Activated CD8-positive, alpha-beta memory T cell treated with anti-CD3 and anti-CD28 coated beads for 4 hours (primary cell): ENCODE data around the gene CIC.

Experiments used
- DNase-seq, 2 donors: peaks; one replicate each; pipeline ENCODE4 v3.0.0-alpha.2; 2020; ENCODE audit warnings: low read depth in 2 of 2

CIC gene

GRCh38 chr19:42277821-42278451, 8.9 kb downstream of the CIC start:
- no peak for DNase-seq

GRCh38 chr19:42278452-42279154, 9.6 kb downstream of the CIC start:
- DNase-seq = no peak

DNA sequence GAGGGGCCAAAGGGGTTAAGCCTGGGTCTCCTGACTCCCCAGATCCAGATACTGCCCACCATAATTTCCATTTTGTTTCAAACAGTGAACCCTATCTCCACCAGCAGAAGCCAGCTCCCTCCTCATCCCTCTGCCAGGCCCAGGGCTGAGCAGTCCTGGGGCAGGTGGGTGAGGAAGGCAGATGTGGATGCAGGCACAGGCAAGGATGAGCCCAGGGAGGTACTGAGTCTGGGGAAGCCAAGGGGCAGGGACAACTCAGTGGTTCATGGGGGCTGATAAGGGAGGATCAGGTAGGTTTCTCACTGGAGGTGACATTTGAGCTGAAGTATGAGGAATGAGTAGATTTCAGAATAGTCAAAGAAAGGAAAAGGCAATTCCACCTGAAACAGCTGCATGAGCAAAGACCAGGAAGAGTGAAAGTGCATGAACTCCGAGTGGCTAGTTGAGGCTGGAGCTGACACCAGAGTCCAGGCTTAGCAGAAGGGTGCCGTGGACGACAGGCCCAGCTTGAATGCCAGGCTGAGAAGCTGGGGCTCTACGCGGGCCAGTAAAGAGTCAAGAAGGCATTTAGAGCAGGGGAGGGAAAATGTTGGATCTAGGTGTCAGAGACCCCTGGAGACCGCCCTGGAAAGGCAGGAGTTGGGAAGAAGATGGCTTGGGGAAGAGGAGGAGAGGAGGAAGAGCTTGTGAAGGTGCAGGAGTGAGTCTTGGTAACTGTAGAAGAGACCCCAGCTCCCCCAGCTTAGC, 10.3 kb downstream of the CIC start:
- no peak for DNase-seq

- DNase-seq = peak; percentile 64 to 73
Measured at GRCh38 chr19:42279902-42280814, 11.1 kb downstream of the CIC start.

DNA sequence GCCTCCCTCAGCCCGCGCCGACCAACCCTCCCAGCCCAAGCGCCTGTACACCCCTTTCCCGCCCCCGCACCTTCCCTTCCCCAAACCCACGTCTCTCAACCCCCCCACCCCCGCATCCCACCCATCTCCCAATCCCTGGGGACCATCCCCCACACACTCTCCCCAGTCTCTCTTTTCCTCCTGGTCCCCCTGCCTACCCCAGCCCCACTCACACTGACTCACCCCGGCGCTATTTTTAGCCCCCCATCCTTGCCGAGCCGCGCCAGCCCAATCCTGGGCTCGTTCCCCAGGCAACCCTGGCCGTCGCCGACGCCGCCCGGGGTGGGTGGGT, 11.7 kb downstream of the CIC start:
- no peak for DNase-seq

DNA sequence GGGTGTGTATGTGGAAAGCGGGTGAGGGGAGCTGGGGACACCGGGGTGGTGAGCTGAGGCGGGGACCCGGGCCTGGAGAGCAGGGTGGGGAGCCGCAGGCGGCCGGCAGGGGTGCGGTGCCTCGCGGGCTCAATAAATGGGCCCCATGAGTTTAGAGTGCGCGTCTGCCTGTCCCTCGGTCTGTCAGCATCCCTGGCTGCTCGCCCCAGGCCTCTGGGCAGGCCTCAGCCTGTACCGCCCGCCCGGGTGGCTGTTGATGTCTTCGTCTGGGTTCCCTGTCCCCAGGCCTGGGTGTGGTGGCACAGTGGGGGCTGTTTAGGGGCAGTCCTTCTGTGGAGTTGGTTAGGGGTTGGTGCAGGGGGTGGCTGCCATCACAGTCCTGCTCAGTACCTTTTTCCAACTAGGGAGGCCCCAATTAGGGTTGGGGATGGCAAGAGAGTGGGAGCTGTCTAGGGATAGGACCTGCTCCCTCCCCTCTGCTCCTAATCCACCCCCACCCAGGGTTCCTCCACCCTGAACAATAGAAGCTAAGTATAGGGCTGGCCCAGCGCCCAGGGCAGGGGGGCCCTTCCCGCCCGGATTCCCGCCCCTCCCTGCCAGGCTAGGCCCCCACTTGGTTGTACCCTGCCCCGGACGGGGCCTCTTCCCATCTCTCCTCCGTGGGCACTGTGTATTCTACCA, 12.2 kb downstream of the CIC start:
- no peak for DNase-seq

- DNase-seq = no peak
Measured at GRCh38 chr19:42281827-42282762, 13.0 kb downstream of the CIC start.

DNA sequence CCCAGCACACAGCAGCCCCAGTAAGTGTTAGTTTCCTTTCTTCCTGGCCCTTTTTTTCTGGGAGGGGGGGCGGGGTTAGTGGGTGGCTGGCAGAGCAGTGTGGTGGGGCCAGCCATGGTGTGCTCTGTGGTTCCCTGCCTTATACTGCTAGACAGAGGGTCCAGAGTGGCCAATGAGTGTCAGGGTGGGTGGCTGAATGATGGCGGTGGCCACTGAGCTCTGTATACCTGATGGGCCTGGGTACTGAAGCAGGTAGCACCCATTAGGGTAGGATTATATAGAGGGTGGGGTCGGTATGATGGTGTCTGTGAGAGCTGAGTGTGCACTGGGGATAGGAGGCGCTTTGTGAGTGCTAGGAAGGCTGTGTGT, 13.8 kb downstream of the CIC start:
- DNase-seq = no peak

GRCh38 chr19:42283188-42284065, 14.4 kb downstream of the CIC start:
- peak; percentile 91 to 92 for DNase-seq

DNA sequence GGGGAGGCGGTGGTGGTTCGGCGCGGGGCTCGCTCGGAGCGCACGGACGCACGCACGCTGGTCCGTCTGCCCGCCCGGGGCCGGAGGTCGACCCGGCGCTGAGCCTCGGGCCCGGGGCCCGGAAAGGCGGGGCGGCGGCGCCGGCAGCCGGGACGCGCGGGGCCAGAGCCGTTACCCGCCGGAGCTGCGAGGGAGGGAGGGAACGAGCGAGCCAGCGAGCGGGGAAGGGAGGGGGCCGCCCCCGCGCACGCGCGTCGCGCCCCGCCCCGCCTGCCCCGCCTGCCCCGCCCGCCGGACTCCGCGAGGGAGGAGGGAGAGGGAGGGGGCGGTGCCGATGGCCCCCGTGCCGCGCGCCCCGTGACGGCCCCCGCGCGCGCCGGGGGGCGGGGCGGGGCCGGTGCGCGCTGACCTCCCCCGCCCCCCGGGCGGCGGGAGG, 15.0 kb downstream of the CIC start:
- peak; percentile 48 to 72 for DNase-seq

- DNase-seq = no peak
Measured at GRCh38 chr19:42284591-42285341, 15.7 kb downstream of the CIC start.

DNA sequence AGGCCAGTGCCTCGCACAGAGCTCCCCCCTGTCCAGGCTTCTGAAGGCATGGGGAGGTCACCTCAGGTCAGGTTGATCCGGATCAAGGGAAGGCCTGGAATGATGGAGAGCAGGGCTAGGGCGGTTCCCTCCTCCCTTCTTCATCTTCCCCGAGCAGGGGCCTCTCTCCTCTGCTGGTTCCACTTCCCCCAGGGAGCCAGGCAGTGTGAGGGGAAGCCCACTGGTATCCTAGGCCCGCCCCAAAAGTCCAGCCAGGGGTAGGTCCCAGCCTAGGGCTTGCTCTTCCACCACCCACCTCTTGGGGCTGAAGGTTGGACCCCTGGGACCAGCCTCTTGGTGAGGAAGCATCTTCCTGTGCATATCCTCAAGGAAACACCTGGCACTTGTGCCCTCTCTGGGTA, 16.5 kb downstream of the CIC start:
- DNase-seq = no peak

DNA sequence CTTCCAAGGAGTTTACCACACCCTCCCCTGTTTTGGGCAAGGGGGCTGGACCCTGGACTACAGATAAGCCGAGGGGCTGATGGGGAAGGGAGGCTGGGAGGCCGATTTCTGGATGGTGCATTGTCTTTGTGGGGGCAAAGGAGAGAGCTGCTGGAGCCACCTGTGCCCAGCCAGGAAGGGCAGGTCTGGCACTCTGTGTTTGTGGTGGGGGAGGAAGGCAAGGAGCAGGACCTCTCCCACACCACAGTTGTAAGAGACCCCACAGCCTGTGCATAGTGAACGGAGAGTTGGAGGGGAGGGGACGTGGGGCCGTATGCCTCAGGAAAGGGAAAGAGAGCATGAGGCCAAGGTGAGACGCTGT, 16.9 kb downstream of the CIC start:
- no peak for DNase-seq

- no peak for DNase-seq
Measured at GRCh38 chr19:42286349-42287016, 17.4 kb downstream of the CIC start.

GRCh38 chr19:42287017-42287826, 18.2 kb downstream of the CIC start:
- DNase-seq = no peak

DNA sequence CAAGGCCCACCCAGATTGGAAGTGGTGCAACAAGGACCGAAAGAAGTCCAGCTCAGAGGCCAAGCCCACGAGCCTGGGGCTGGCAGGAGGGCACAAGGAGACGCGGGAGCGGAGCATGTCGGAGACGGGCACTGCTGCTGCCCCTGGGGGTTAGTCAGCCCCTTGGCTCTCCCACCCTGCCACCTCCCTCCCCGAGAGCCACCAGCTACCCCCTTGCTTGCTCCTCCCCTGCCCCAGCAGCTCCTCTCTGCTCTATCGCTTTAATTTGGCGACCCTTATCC, 18.7 kb downstream of the CIC start:
- DNase-seq = no peak

- no peak for DNase-seq
Measured at GRCh38 chr19:42288387-42288786, 19.3 kb downstream of the CIC start.
